Fibroblast of lung (primary cell): ENCODE measurements around the gene METTL16. TPM values are rescaled to one million over a fixed set of nuclear protein-coding genes. Genes with fewer than 3 reads are reported as not detected.

Experiments used
- DNase-seq, 2 donors: peaks; one replicate each; pipeline versions ENCODE4 v3.0.0 to v3.0.0-alpha.2; 2010; ENCODE audit warnings: low read depth in 2 of 2
- H2AFZ ChIP-seq: 2 replicates; pipeline ENCODE4 v1.5.1; 2012; ENCODE audit warnings: low read length, control low read depth, inconsistent platforms
- H3K27ac ChIP-seq: 2 replicates; pipeline ENCODE4 v1.5.1; 2011; ENCODE audit warnings: low read length, control low read depth; ENCODE audit not compliant: insufficient read depth
- H3K27me3 ChIP-seq: 2 replicates; pipeline ENCODE4 v1.5.1; 2011; ENCODE audit warnings: mild to moderate bottlenecking, low read length; ENCODE audit not compliant: control insufficient read depth, insufficient read depth
- H3K36me3 ChIP-seq: 2 replicates; pipeline ENCODE4 v1.5.1; 2011; ENCODE audit warnings: low read length; ENCODE audit not compliant: control insufficient read depth, insufficient read depth
- H3K4me1 ChIP-seq: 2 replicates; pipeline ENCODE4 v1.5.1; 2011; ENCODE audit warnings: low read length; ENCODE audit not compliant: control insufficient read depth, insufficient read depth; ENCODE audit errors: extremely low read depth
- H3K4me2 ChIP-seq: 2 replicates; pipeline ENCODE4 v1.5.1; 2011; ENCODE audit warnings: low read length, control low read depth; ENCODE audit not compliant: insufficient read depth; ENCODE audit errors: extremely low read depth
- H3K4me3 ChIP-seq, 4 experiments: fragments of 200-600 bp in 1 of 4; sonication (generic) in 1 of 4; replicated peaks in 1 of 4; 2 replicates each; pipeline ENCODE4 v1.5.1; 2011 to 2016; ENCODE audit warnings: low read length in 4 of 4, low read depth in 3 of 4, mild to moderate bottlenecking in 3 of 4, control low read depth in 2 of 4, inconsistent platforms in 1 of 4, mixed read lengths in 1 of 4; ENCODE audit not compliant: insufficient read depth in 1 of 4; ENCODE audit errors: control extremely low read depth in 1 of 4
- H3K79me2 ChIP-seq: 2 replicates; pipeline ENCODE4 v1.5.1; 2012; ENCODE audit warnings: mild to moderate bottlenecking, low read length, inconsistent platforms; ENCODE audit not compliant: control insufficient read depth, insufficient read depth
- H3K9ac ChIP-seq: 2 replicates; pipeline ENCODE4 v1.5.1; 2011; ENCODE audit warnings: mild to moderate bottlenecking, low read length, control low read depth; ENCODE audit not compliant: insufficient read depth
- H3K9me3 ChIP-seq: 2 replicates; pipeline ENCODE4 v1.5.1; 2012; ENCODE audit warnings: low read depth, low read length; ENCODE audit not compliant: control insufficient read depth, insufficient read depth
- H4K20me1 ChIP-seq: 2 replicates; pipeline ENCODE4 v1.5.1; 2011; ENCODE audit warnings: low read length; ENCODE audit not compliant: control insufficient read depth, insufficient read depth; ENCODE audit errors: extremely low read depth
- EZH2 ChIP-seq: IDR thresholded peaks from 2 replicates; pipeline ENCODE4 v1.5.1; 2012; ENCODE audit warnings: low read length, control low read depth, mild to moderate bottlenecking; ENCODE audit errors: missing control alignments
- polyA plus RNA-seq, 2 donors: library from polyadenylated mRNA; depleted of rRNA in 1 of 2; stranded (reverse) in 1 of 2; unstranded in 1 of 2; fragments of >200 nt; gene quantifications; 2 replicates each; pipeline ENCODE4 v1.2.1, GENCODE V29; 2011 to 2012; ENCODE audit warnings: missing spikeins in 1 of 2
- total RNA-seq: library from RNA; depleted of rRNA; stranded (reverse); fragments of >200 nt; gene quantifications from 2 replicates; pipeline ENCODE4 v1.2.1, GENCODE V29; 2014
- TF ChIP-seq, protein P1 (sequence below), 2 donors: IDR thresholded peaks in 1 of 2; conservative IDR thresholded peaks in 1 of 2; 1 replicate in 1 of 2; 2 replicates in 1 of 2; pipeline ENCODE4 v1.5.1; 2011 to 2012; ENCODE audit warnings: low read length in 2 of 2, control low read depth in 1 of 2, inconsistent platforms in 1 of 2, low read depth in 1 of 2, mild to moderate bottlenecking in 1 of 2

METTL16 gene
- total and polyA plus RNA-seq, 2 donors (not counting 1 experiment from before 2014, with no cell fraction given): 12.2 to 13.4 TPM

DNA sequence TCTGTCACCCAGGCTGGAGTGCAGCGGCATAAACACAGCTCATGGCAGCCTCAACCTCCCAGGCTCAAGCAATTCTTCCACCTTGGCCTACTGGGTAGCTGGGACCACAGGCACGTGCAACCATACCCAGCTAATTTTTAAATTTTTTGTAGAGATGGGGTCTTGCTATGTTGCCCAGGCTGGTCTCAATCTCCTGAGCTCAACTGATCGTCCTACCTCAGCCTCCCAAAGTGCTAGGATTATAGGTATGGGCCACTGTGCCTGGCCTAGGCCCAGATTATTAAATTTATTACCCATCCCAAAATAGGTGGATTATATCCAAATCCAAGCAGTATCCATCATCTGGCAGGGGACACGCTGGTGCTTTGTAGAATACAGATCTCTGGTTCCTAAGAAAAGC, 53.8 kb downstream of the METTL16 start:
- H2AFZ ChIP-seq: no peak overlapping the region
- no peaks in the 10 kb centered on the region for H3K27me3 ChIP-seq
- no peak overlapping the region for H3K4me2 ChIP-seq
- H3K79me2 ChIP-seq: no peaks in the 10 kb centered on the region
- H4K20me1 ChIP-seq: no peaks in the 10 kb centered on the region
- peaks cover 2% of the 10 kb centered on the region for H3K36me3 ChIP-seq
- no peak overlapping the region for H3K4me3 ChIP-seq
- H3K9me3 ChIP-seq: no peaks in the 10 kb centered on the region
- no peak overlapping the region for H3K9ac ChIP-seq
- no peak for DNase-seq
- H3K4me1 ChIP-seq: peaks cover 9% of the 10 kb centered on the region
- TF ChIP-seq EZH2: no peak
- TF ChIP-seq, protein P1, sequence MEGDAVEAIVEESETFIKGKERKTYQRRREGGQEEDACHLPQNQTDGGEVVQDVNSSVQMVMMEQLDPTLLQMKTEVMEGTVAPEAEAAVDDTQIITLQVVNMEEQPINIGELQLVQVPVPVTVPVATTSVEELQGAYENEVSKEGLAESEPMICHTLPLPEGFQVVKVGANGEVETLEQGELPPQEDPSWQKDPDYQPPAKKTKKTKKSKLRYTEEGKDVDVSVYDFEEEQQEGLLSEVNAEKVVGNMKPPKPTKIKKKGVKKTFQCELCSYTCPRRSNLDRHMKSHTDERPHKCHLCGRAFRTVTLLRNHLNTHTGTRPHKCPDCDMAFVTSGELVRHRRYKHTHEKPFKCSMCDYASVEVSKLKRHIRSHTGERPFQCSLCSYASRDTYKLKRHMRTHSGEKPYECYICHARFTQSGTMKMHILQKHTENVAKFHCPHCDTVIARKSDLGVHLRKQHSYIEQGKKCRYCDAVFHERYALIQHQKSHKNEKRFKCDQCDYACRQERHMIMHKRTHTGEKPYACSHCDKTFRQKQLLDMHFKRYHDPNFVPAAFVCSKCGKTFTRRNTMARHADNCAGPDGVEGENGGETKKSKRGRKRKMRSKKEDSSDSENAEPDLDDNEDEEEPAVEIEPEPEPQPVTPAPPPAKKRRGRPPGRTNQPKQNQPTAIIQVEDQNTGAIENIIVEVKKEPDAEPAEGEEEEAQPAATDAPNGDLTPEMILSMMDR (conservative IDR thresholded peaks at IDR 0.05 in 1 of 2, IDR thresholded peaks at IDR 0.05 in 1 of 2; ENCODE audit: low read depth in 1 of 2, low read length in 2 of 2): no peak
- H3K27ac ChIP-seq: no peak overlapping the region

- Histone ChIP-seq H3K4me2 (no peak overlapping the region), H3K79me2 (no peaks in the 10 kb centered on the region), H3K9ac (no peak overlapping the region), H3K27me3 (no peaks in the 10 kb centered on the region), H4K20me1 (no peaks in the 10 kb centered on the region), H3K4me3 (no peak overlapping the region), H3K9me3 (no peaks in the 10 kb centered on the region), H2AFZ (no peak overlapping the region), H3K27ac (no peak overlapping the region), H3K4me1 (peaks cover 9% of the 10 kb centered on the region), H3K36me3 (no peaks in the 10 kb centered on the region)
- TF ChIP-seq, protein P1 (conservative IDR thresholded peaks at IDR 0.05 in 1 of 2, IDR thresholded peaks at IDR 0.05 in 1 of 2; ENCODE audit: low read depth in 1 of 2, low read length in 2 of 2): no peak
- TF ChIP-seq EZH2: no peak
- no peak for DNase-seq
These were observed 55.2 kb downstream of the METTL16 start for GRCh38 chr17:2456475-2456874.

GRCh38 chr17:2455956-2456355, 55.7 kb downstream of the METTL16 start:
- no peak overlapping the region for H3K9ac ChIP-seq
- no peak overlapping the region for H3K4me2 ChIP-seq
- H4K20me1 ChIP-seq: no peaks in the 10 kb centered on the region
- no peak overlapping the region for H3K27ac ChIP-seq
- TF ChIP-seq, protein P1 (conservative IDR thresholded peaks at IDR 0.05 in 1 of 2, IDR thresholded peaks at IDR 0.05 in 1 of 2; ENCODE audit: low read depth in 1 of 2, low read length in 2 of 2): no peak
- TF ChIP-seq EZH2: no peak
- H3K4me3 ChIP-seq: no peak overlapping the region
- H3K9me3 ChIP-seq: no peaks in the 10 kb centered on the region
- DNase-seq: no peak
- H3K79me2 ChIP-seq: no peaks in the 10 kb centered on the region
- H3K4me1 ChIP-seq: peaks cover 9% of the 10 kb centered on the region
- H3K36me3 ChIP-seq: no peaks in the 10 kb centered on the region
- no peaks in the 10 kb centered on the region for H3K27me3 ChIP-seq
- H2AFZ ChIP-seq: no peak overlapping the region
